ENCODE results near the gene TNNI3K. TPM values are rescaled to one million over a fixed set of nuclear protein-coding genes. Genes with fewer than 3 reads are reported as not detected.
A peak's percentile ranks its signal among the peaks of the same experiment; 100 is the strongest.

The TNNI3K gene
- total and polyA plus RNA-seq, 4 donors: 0.41 to 1.4 TPM; not detected in 2

GRCh38 chr1:74426208-74426937 is 191.2 kb downstream of the TNNI3K start:
- peaks cover 0 to 2% (median 0%) of the 10 kb centered on the region in 4 donors for H3K9me3 ChIP-seq (ENCODE audit: control insufficient read depth in 4 of 4, insufficient read depth in 3 of 4, low read length in 3 of 4)
- DNase-seq (no peak), ATAC-seq (ENCODE audit: insufficient read depth, low FRiP score) (no peak)
- H3K27ac ChIP-seq (ENCODE audit: low read depth in 1 of 2, low read length in 1 of 2): peak overlapping the region in 1 of 2 donors; percentile 91
- H3K36me3 ChIP-seq (ENCODE audit: control insufficient read depth in 4 of 4, insufficient read depth in 4 of 4, low read length in 4 of 4): no peaks in the 10 kb centered on the region
- TF ChIP-seq, protein P1, sequence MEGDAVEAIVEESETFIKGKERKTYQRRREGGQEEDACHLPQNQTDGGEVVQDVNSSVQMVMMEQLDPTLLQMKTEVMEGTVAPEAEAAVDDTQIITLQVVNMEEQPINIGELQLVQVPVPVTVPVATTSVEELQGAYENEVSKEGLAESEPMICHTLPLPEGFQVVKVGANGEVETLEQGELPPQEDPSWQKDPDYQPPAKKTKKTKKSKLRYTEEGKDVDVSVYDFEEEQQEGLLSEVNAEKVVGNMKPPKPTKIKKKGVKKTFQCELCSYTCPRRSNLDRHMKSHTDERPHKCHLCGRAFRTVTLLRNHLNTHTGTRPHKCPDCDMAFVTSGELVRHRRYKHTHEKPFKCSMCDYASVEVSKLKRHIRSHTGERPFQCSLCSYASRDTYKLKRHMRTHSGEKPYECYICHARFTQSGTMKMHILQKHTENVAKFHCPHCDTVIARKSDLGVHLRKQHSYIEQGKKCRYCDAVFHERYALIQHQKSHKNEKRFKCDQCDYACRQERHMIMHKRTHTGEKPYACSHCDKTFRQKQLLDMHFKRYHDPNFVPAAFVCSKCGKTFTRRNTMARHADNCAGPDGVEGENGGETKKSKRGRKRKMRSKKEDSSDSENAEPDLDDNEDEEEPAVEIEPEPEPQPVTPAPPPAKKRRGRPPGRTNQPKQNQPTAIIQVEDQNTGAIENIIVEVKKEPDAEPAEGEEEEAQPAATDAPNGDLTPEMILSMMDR (IDR thresholded peaks at IDR 0.05; ENCODE audit: control extremely low read depth, extremely low read depth): no peak
- no peaks in the 10 kb centered on the region for H3K27me3 ChIP-seq (ENCODE audit: control insufficient read depth in 3 of 3, insufficient read depth in 3 of 3, low read length in 2 of 3)
- H3K4me1 ChIP-seq (ENCODE audit: control insufficient read depth in 5 of 5, insufficient read depth in 5 of 5, low read length in 5 of 5): peaks cover 0 to 7% (median 0%) of the 10 kb centered on the region in 5 donors
- no peak overlapping the region for H3K9ac ChIP-seq (ENCODE audit: insufficient read depth in 1 of 2, low read length in 2 of 2)
- 53 to 57% methylated on average over 7 of the region's 7 CpGs for WGBS, 2 donors
- H3K4me3 ChIP-seq: no peak overlapping the region

GRCh38 chr1:74427681-74428080 is 192.5 kb downstream of the TNNI3K start:
- TF ChIP-seq, protein P1 (IDR thresholded peaks at IDR 0.05; ENCODE audit: control extremely low read depth, extremely low read depth): no peak
- H3K4me1 ChIP-seq (ENCODE audit: control insufficient read depth in 5 of 5, insufficient read depth in 5 of 5, low read length in 5 of 5): peaks cover 0 to 8% (median 0%) of the 10 kb centered on the region in 5 donors
- no peaks in the 10 kb centered on the region for H3K27me3 ChIP-seq (ENCODE audit: control insufficient read depth in 3 of 3, insufficient read depth in 3 of 3, low read length in 2 of 3)
- ATAC-seq (ENCODE audit: insufficient read depth, low FRiP score) (no peak), DNase-seq (no peak)
- no peak overlapping the region for H3K4me3 ChIP-seq
- 68 to 78% methylated on average over 1 of the region's 1 CpG for WGBS, 2 donors
- H3K9me3 ChIP-seq (ENCODE audit: control insufficient read depth in 4 of 4, insufficient read depth in 3 of 4, low read length in 3 of 4): peaks cover 0 to 2% (median 0%) of the 10 kb centered on the region in 4 donors
- no peak overlapping the region for H3K9ac ChIP-seq (ENCODE audit: insufficient read depth in 1 of 2, low read length in 2 of 2)
- H3K27ac ChIP-seq (ENCODE audit: low read depth in 1 of 2, low read length in 1 of 2): no peak overlapping the region
- H3K36me3 ChIP-seq (ENCODE audit: control insufficient read depth in 4 of 4, insufficient read depth in 4 of 4, low read length in 4 of 4): no peaks in the 10 kb centered on the region

DNA sequence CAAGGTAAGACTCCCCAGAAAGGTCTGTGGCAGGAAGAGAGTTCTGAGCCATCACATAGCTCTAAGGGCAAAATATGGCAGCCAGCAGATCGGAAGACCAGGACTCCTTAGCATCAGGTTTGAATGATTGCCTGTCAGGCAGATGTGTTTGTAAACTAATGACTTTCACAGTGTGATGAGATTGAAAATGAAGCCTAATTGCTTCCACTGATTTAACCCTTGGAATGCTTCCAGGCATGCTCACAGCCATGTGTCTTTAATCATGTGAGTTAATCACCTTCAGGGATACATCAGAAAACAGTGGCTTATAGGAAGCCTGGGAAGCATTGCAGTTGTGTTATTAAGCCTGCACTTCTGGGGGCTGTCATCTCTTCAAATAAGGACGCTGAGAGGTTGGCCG is 194.4 kb downstream of the TNNI3K start:
- TF ChIP-seq, protein P1 (IDR thresholded peaks at IDR 0.05; ENCODE audit: control extremely low read depth, extremely low read depth): no peak
- Histone ChIP-seq H3K36me3 (ENCODE audit: control insufficient read depth in 4 of 4, insufficient read depth in 4 of 4, low read length in 4 of 4) (no peaks in the 10 kb centered on the region), H3K9ac (ENCODE audit: insufficient read depth in 1 of 2, low read length in 2 of 2) (no peak overlapping the region), H3K4me3 (no peak overlapping the region), H3K27me3 (ENCODE audit: control insufficient read depth in 3 of 3, insufficient read depth in 3 of 3, low read length in 2 of 3) (no peaks in the 10 kb centered on the region), H3K27ac (ENCODE audit: low read depth in 1 of 2, low read length in 1 of 2) (peak overlapping the region in 1 of 2 donors; percentile 48), H3K4me1 (ENCODE audit: control insufficient read depth in 5 of 5, insufficient read depth in 5 of 5, low read length in 5 of 5) (peaks cover 0 to 4% (median 0%) of the 10 kb centered on the region in 5 donors), H3K9me3 (ENCODE audit: control insufficient read depth in 4 of 4, insufficient read depth in 3 of 4, low read length in 3 of 4) (peaks cover 0 to 2% (median 0%) of the 10 kb centered on the region in 4 donors)
- DNase-seq (no peak), ATAC-seq (ENCODE audit: insufficient read depth, low FRiP score) (no peak)
- 75 to 86% methylated on average over 3 of the region's 3 CpGs for WGBS, 2 donors

Data from lung (tissue), 12 donors.